OCI-LY1 (cell line): ENCODE measurements around the gene BRIP1.

Source experiments
- CTCF ChIP-seq: fragments of 200-600 bp; sonication (generic), shearing (Covaris generic); IDR thresholded peaks from 2 replicates; pipeline ENCODE4 v1.5.1; 2017; ENCODE audit warnings: mild to moderate bottlenecking, antibody characterized with exemption, low read length, moderate library complexity, mixed read lengths
- EZH2 ChIP-seq: fragments of 200-600 bp; sonication (generic), shearing (Covaris generic); IDR thresholded peaks from 2 replicates; pipeline ENCODE4 v1.8.0; 2017; ENCODE audit warnings: borderline replicate concordance, mixed run types, mild to moderate bottlenecking, antibody characterized with exemption, low read length, moderate library complexity, mixed read lengths

GRCh38 chr17:61716225-61716829 is 147.0 kb downstream of the BRIP1 start:
- no peak for TF ChIP-seq EZH2
- TF ChIP-seq CTCF, result no peak
